GM12878 (cell line): ENCODE measurements around the gene NPIPA3. TPM values are rescaled to one million over a fixed set of nuclear protein-coding genes. Genes with fewer than 3 reads are reported as not detected.

Experiments used
- ATAC-seq: fragments of 200-7000 bp; cut with Tn5 transposase; 3 replicates; pipeline ENCODE4 v1.9.1; 2020; ENCODE audit warnings: mild to moderate bottlenecking, moderate library complexity
- BruUV-seq: library from RNA; stranded (reverse); fragments of 400-500 nt; replicated peaks from 2 replicates; lab custom pipeline; 2021; lab: Mats Ljungman, UMichigan
- CTCF ChIA-PET: fragments of 300-600 bp; sonication (Branson Sonifier 250); formaldehyde crosslinking; extraction: SDS; loops from one replicate; lab custom pipeline; 2021; ENCODE audit warnings: inconsistent platforms; lab: Yijun Ruan, JAX
- POLR2A ChIA-PET: fragments of 350-600 bp; formaldehyde crosslinking; extraction: SDS; loops from one replicate; lab custom pipeline; 2021; ENCODE audit warnings: inconsistent platforms; lab: Charles Lee
- RAD21 ChIA-PET: fragments of 300-600 bp; sonication (Branson Sonifier 250); formaldehyde crosslinking; loops from one replicate; lab custom pipeline; 2023; ENCODE audit warnings: antibody characterized with exemption; ENCODE audit not compliant: unreplicated experiment; lab: Charles Lee
- SMC1A ChIA-PET: fragments of 300-600 bp; sonication (Branson Sonifier 250); formaldehyde crosslinking; loops from one replicate; lab custom pipeline; 2023; ENCODE audit not compliant: unreplicated experiment, uncharacterized antibody; lab: Charles Lee
- DNase-seq: peaks from one replicate; pipeline ENCODE4 v3.0.0-alpha.2; 2011; ENCODE audit warnings: low read depth, low spot score
- FAIRE-seq: peaks from 3 replicates; lab custom pipeline; 2011; peaks lifted over from hg19 to GRCh38; lab: Jason Lieb, UNC
- H2AFZ ChIP-seq: 2 replicates; pipeline ENCODE4 v1.6.0; 2011; ENCODE audit warnings: low read depth, low read length, control low read depth; ENCODE audit not compliant: control insufficient read depth
- H3K27ac ChIP-seq: 2 replicates; pipeline ENCODE4 v1.5.1; 2011; ENCODE audit warnings: control low read depth; ENCODE audit not compliant: control insufficient read depth, insufficient read depth
- H3K27me3 ChIP-seq, 2 experiments: replicated peaks in 1 of 2; 2 replicates each; pipeline versions ENCODE4 v1.6.0 to v1.6.1; 2011; ENCODE audit warnings: low read length in 1 of 2; ENCODE audit not compliant: control insufficient read depth in 2 of 2, insufficient read depth in 2 of 2
- H3K36me3 ChIP-seq, 2 experiments: 2 replicates each; pipeline ENCODE4 v1.5.1; 2011; ENCODE audit warnings: low read length in 1 of 2; ENCODE audit not compliant: control insufficient read depth in 2 of 2, insufficient read depth in 2 of 2
- H3K4me1 ChIP-seq: 2 replicates; pipeline ENCODE4 v1.6.1; 2011; ENCODE audit warnings: mild to moderate bottlenecking, low read length, moderate library complexity, mixed read lengths; ENCODE audit not compliant: control insufficient read depth, insufficient read depth
- H3K4me2 ChIP-seq: 2 replicates; pipeline ENCODE4 v1.6.0; 2011; ENCODE audit warnings: control low read depth; ENCODE audit not compliant: control insufficient read depth, insufficient read depth
- H3K4me3 ChIP-seq: fragments of 200-600 bp; sonication (generic); 2 replicates; pipeline ENCODE4 v1.5.1; 2016
- H3K79me2 ChIP-seq: 2 replicates; pipeline ENCODE4 v1.6.0; 2011; ENCODE audit warnings: low read length; ENCODE audit not compliant: control insufficient read depth, insufficient read depth
- H3K9ac ChIP-seq: 2 replicates; pipeline ENCODE4 v1.8.0; 2011; ENCODE audit warnings: low read length, control low read depth, mixed read lengths; ENCODE audit not compliant: control insufficient read depth, insufficient read depth
- H3K9me3 ChIP-seq: replicated peaks from 3 replicates; pipeline ENCODE4 v1.5.1; 2011; ENCODE audit warnings: mild to moderate bottlenecking, low read length; ENCODE audit not compliant: control insufficient read depth, insufficient read depth
- H4K20me1 ChIP-seq: 2 replicates; pipeline ENCODE4 v1.6.0; 2011; ENCODE audit not compliant: control insufficient read depth, insufficient read depth
- ATF3 ChIP-seq: IDR thresholded peaks from 2 replicates; pipeline ENCODE4 v1.6.1; 2011; ENCODE audit warnings: low read depth, mild to moderate bottlenecking, low read length, moderate library complexity, borderline replicate concordance; ENCODE audit errors: extremely low read depth
- CBX3 ChIP-seq: fragments of 200-600 bp; sonication (generic); IDR thresholded peaks from 2 replicates; pipeline ENCODE4 v1.6.1; 2016; ENCODE audit warnings: low read depth, borderline replicate concordance
- E2F8 ChIP-seq: fragments of 450-650 bp; IDR thresholded peaks from 2 replicates; pipeline ENCODE4 v1.6.1; 2018; ENCODE audit warnings: mild to moderate bottlenecking, low read depth, moderate library complexity; ENCODE audit not compliant: partially characterized antibody
- ETV6 ChIP-seq, 2 experiments: fragments of 450-650 bp in 1 of 2; IDR thresholded peaks in 1 of 2; conservative IDR thresholded peaks in 1 of 2; 2 replicates each; pipeline ENCODE4 v1.6.1; 2014; ENCODE audit warnings: antibody characterized with exemption in 1 of 2, borderline replicate concordance in 1 of 2, low read depth in 1 of 2, mild to moderate bottlenecking in 1 of 2, moderate library complexity in 1 of 2
- FOXM1 ChIP-seq: IDR thresholded peaks from 2 replicates; pipeline ENCODE4 v1.6.1; 2012; ENCODE audit warnings: low read depth, mild to moderate bottlenecking, inconsistent platforms, low read length, moderate library complexity
- GABPA ChIP-seq: IDR thresholded peaks from 2 replicates; pipeline ENCODE4 v1.6.1; 2014; ENCODE audit warnings: antibody characterized with exemption, low read depth, mild to moderate bottlenecking, inconsistent platforms
- MTA3 ChIP-seq: IDR thresholded peaks from 2 replicates; pipeline ENCODE4 v1.6.1; 2012; ENCODE audit warnings: low read length, inconsistent platforms, borderline replicate concordance
- MYB ChIP-seq: fragments of 150-350 bp; IDR thresholded peaks from 2 replicates; pipeline ENCODE4 v1.6.1; 2014; ENCODE audit warnings: mild to moderate bottlenecking, low read depth, low read length, borderline replicate concordance
- NRF1 ChIP-seq: conservative IDR thresholded peaks from 2 replicates; pipeline ENCODE4 v1.6.1; 2011; ENCODE audit warnings: mild to moderate bottlenecking, low read depth, low read length, improper control_type of control experiment
- SP1 ChIP-seq: IDR thresholded peaks from one replicate; pipeline ENCODE4 v1.6.1; 2011; ENCODE audit warnings: low read depth, low read length
- YBX1 ChIP-seq: fragments of 450-650 bp; IDR thresholded peaks from 2 replicates; pipeline ENCODE4 v1.6.1; 2016; ENCODE audit warnings: antibody characterized with exemption
- ZNF384 ChIP-seq: IDR thresholded peaks from 2 replicates; pipeline ENCODE4 v1.6.1; 2012; ENCODE audit warnings: low read depth, mild to moderate bottlenecking, low read length, improper control_type of control experiment, borderline replicate concordance
- WGBS: methylation state at CpG from one replicate; pipeline ENCODE4 v1.1.6; 2016; ENCODE audit warnings: low lambda C conversion rate; ENCODE audit not compliant: insufficient replicate concordance, insufficient coverage; ENCODE audit errors: missing lambda C conversion rate; 5-methylcytosine and 5-hydroxymethylcytosine counted together
- in situ Hi-C: fragments of 300-500 bp; cut with MboI; formaldehyde crosslinking; loops from 9 replicates; pipeline ENCODE4 v1.14.3; 2018; ENCODE audit warnings: mixed read lengths
- intact Hi-C: fragments of 100-400 bp; cut with micrococcal nuclease; formaldehyde crosslinking; loops from one replicate; pipeline ENCODE4 v1.14.2; 2022; ENCODE audit not compliant: unreplicated experiment
- polyA plus RNA-seq, 11 experiments: library from polyadenylated mRNA; depleted of rRNA in 4 of 11; unstranded in 6 of 11; stranded (reverse) in 5 of 11; fragments of >200 nt; fragmentation: Nextera tagmentation in 4 of 11; fragmentation: Illumina TruSeq in 1 of 11; extraction: Ambion mirVana in 4 of 11; extraction: Trizol in 1 of 11; gene quantifications; 1 replicate in 1 of 11; 2 replicates in 10 of 11; pipeline versions ENCODE4 v1.2.1 to v1.2.3, GENCODE V29; 2011 to 2016; ENCODE audit warnings: inconsistent platforms in 2 of 11, missing spikeins in 2 of 11, low read depth in 1 of 11
- total RNA-seq, 4 experiments: library from RNA; depleted of rRNA in 3 of 4; stranded (reverse); fragments of >200 nt in 3 of 4; fragmentation: Illumina TruSeq in 1 of 4; extraction: Trizol in 1 of 4; gene quantifications; 2 replicates each; pipeline versions ENCODE4 v1.2.1 to v1.2.3, GENCODE V29; 2013 to 2021

Gene NPIPA3
- total and polyA plus RNA-seq, 10 of the 15 experiments (the other 5 are each of a cell fraction or from before 2014, with no cell fraction given): 0.37 to 1.4 (median 0.85) TPM; not detected in 1

GRCh38 chr16:14667347-14668266 is 35.6 kb upstream of the NPIPA3 start (continued):
- TF ChIP-seq CBX3 (no peak), MYB (no peak)

DNA sequence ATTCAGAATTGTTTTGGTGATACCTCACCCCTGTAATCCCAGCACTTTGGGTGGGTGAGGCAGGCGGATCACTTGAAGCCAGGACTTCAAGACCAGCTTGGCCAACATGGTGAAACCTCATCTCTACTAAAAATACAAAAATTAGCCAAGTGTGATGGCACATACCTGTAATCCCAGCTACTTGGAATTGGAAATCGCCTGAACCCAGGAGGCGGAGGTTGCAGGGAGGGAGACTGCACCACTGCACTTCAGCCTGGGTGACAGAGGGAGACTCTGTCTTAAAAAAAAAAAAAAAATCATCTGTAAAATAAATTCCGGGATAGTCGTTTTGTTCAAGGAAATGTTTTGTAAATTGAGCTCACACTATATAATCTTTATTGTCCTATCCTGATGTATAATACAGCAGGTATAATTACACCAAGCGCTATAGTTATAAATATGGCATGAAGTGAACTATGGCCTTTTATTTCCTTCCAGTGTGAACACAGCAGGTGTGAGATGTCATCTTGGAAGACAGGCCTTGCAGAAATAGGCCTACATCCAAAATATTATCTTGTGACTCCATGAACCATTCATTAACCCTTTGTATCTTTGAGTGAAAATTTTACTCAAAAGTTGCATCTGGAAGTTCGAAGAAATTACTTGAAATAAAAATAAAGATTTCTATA is 34.5 kb upstream of the NPIPA3 start:
- Histone ChIP-seq H3K4me2 (no peak overlapping the region), H4K20me1 (no peaks in the 10 kb centered on the region), H3K9me3 (no peaks in the 10 kb centered on the region), H3K36me3 (peaks cover 12 to 20% of the 10 kb centered on the region in 2 experiments), H3K9ac (no peak overlapping the region), H3K27me3 (no peaks in the 10 kb centered on the region), H3K4me1 (peaks cover 9% of the 10 kb centered on the region), H2AFZ (no peak overlapping the region), H3K79me2 (no peaks in the 10 kb centered on the region), H3K4me3 (no peak overlapping the region), H3K27ac (no peak overlapping the region)
- in situ Hi-C loops: no loop called here
- no TSS peak for BruUV-seq
- WGBS: 95% methylated on average over 7 of the region's 7 CpGs
- ATAC-seq (no peak), DNase-seq (no peak), FAIRE-seq (no peak)
- CTCF ChIA-PET: no interaction called here
- RAD21 ChIA-PET: no interaction called here
- SMC1A ChIA-PET: no interaction called here
- POLR2A ChIA-PET: interaction anchor here (0.8 kb wide), 1 partner anchor 11 kb away, joined by 5 read pairs; no protein-coding TSS in a partner anchor
- TF ChIP-seq ETV6 (conservative IDR thresholded peaks at IDR 0.05 in 1 of 2, IDR thresholded peaks at IDR 0.05 in 1 of 2; ENCODE audit: borderline replicate concordance in 1 of 2, low read depth in 1 of 2): no peak
- TF ChIP-seq NRF1: no peak
- no peak for TF ChIP-seq E2F8
- TF ChIP-seq SP1: no peak
- TF ChIP-seq ZNF384: no peak
- TF ChIP-seq YBX1: no peak
- no peak for TF ChIP-seq GABPA
- no peak for TF ChIP-seq ATF3
- no peak for TF ChIP-seq FOXM1
- no peak for TF ChIP-seq MTA3
- intact Hi-C loops: no loop called here
